NCI-H2107 treated with DMSO at 0.1 percent for 48 hours (cell line): ENCODE data around the gene GANC.

Source experiments
- DNase-seq: peaks from one replicate; lab custom pipeline; 2025; ENCODE audit not compliant: unreplicated experiment; lab: John Stamatoyannopoulos, UW

GANC gene

DNA sequence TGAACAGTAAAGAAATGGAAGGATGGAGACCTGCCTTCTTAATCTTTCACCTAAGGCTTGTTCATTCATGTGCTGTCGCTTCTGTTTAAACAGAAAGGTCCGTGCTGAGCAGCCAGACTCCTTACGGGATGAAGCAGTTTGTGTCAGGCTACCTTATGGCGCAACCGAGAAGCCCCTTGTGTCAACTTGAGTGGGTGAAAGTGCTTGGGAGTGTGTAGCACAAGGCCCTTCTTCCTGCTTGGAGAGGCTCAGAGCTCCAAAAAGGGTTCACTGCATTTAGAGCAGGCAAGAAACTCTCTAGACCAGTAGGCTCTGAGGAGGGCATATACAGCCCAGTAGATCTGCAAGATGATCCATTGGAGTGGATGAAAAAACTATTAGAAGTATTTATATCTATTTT lies 102.3 kb downstream of the GANC start:
- DNase-seq: no peak

DNA sequence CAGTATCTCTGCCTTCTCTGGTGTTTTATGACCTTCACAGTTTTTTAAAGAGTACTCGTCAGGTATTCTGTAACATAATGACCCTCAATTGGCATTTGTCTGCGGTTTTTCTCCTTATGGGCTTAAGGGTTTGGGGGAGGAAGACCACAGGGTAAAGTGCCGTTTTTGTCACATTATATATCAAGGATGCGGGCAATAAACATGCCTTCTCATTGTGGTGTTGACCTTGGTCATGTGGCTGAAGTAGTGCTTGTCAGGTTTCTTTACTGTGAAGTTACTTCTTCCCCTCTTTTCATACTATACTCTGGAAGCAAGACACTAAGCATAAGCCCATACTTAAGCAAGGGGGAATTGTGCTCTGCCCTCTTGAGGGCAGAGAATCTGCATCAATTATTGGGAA lies 102.9 kb downstream of the GANC start:
- DNase-seq: no peak

DNA sequence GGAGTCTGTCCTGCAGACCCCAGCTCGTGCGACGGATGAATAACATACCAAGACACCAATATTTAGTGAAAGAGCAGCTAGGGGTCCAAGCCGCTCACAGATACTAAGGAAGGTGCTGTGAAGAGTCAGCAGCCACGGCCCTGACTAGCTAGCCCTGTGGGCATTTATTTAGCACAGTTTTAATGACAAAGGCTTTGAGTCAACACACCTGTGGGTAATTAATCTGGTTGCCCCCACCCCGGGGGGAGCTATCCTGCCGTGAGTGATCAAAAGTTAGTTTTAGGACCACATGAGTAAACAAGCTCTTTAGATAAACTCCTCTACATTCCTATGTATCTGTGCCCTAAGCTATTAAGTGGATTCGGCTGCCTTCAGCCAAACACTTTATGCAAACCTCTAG lies 105.0 kb downstream of the GANC start:
- no peak for DNase-seq

DNA sequence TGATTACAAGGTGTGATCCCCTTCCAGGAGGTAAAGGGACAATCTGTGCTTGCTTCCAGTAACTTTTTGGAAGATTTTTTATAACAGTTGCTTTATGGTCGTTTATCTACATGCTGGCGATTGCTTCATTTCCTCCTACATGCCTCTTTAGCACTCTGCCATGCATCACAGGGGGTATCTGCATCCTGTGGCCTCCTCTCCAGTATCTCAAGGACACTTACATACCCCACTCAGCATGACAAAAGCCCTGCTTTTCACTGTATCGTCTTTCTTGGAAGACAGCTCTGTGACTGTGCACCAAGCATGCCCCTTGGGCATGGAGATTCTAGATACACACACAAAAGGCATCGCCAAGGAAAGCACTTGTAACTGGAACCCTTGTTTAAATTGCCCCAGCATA lies 111.6 kb downstream of the GANC start:
- DNase-seq: no peak

DNA sequence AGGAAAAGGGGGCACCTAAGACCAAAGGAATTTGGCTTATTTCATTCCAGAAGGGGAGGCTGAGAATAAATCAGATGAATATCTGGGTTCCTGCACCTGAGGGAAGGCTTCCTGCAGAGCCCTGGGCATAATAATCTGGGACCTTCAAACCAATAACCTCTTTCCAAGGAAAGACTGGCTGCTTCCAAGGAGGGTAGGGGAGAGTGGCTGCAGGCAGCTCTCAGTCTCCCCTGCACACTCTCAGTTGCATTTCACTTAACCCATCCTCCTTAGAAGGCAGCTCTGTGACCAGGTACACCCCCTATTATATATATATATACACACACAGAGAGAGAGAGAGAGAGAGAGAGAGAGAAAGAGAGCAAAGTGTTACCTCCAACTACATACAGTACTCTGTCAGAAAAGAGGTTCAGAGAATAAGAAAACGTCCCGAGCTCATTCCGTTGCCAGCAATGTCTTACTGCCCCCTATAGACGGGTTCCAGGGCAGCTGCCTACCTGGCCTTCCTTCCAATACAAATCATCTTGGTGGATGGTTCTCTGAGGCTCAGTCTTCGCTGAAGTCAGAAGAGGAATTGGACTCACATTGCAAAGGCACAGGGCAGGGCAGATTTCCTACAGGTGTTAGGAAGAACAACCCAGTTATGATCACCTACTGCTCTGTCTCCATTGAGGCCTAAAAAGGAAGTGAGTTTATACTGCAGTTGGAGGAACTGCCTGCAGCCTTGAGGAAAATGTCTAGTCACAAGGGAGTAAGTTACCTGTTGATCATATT lies 112.4 kb downstream of the GANC start:
- peak; percentile 0 for DNase-seq

DNA sequence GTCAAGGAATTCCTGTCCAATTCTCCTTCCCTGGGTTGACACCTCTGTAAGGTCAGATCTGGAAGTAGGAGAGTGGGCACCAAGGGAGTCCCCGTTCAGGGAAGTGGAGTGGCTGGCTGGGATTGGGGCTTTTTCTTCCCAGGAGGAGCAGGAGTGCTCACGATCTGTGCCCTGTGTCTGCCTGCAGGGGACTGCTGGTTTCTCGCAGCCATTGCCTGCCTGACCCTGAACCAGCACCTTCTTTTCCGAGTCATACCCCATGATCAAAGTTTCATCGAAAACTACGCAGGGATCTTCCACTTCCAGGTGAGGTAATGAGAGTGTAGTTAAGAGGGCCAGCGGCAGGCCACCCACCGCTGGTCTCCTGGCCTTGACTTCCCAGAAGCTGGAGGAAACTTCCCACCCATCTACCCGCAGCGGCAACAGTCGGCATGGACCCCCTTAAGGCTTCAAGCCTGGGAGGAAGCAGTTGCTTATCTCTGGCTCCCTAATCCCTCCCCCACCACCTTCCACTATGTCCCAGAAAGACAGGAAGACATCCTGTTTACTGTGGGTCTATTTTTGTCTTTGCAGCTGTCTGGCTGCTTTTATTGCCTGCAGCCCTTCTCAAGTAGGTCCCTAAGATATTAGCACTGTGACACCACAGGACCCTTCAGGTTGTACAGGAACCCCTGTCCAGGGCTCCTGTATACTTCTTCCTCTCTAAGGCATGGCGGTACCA lies 113.1 kb downstream of the GANC start:
- DNase-seq: no peak

DNA sequence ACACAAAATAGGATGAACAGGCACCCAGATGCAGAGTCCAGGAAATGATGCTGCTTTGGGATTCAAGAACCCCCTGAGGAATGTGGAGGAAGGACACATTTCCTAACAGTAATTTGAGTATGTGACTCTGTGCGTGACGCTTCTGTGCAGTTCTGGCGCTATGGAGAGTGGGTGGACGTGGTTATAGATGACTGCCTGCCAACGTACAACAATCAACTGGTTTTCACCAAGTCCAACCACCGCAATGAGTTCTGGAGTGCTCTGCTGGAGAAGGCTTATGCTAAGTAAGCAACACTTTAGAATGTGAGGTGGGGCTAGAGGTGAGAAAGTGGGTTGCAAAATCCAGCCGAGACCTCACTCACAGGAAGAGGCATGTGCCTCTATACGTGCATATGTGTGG lies 114.6 kb downstream of the GANC start:
- no peak for DNase-seq

DNA sequence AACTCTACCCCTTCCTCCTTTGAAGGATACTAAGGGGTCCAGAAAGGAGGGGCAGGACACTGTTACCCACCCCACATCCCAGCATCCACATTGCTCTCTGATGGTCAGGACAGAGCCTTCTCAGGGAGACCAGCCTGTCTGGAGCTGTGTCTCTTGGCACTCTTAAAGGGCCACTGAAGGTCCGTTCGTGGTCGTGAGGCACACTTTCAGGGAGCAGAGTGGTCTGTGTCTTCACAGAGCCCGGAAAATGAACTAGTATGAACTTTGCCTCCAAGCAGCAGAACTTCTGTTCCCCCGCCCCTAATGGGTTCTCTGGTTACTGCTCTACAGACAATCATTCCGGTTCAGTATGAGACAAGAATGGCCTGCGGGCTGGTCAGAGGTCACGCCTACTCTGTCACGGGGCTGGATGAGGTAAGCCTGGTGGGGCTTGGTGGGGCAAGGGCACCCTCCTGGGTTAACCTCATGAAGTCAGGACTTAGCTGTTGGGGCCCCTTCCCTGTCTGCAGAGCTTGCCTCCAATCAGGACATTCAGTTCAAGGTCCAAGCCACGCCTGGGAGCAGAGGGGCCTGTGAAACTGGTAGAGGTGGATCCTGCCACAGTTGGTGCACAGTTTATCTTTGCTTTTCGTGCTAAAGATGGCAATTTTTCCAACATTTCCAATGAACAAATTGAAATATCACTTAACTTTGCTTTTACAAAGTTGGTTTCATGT lies 119.5 kb downstream of the GANC start:
- no peak for DNase-seq

DNA sequence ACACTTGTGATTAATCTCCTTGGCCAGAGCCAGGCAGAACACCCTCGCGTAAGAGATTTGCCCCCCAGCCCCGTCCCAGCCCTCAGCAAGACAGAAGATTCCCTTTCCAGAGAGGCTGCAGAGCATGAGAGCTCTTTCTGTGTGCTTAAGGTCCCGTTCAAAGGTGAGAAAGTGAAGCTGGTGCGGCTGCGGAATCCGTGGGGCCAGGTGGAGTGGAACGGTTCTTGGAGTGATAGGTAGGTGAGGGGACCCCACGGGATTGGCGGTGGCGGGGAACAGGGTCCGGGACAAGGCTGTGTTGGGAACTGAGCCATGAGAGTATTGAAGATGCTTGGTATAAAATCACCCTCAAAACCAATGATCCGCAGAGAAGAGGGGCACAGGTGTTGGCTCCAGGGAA lies 121.1 kb downstream of the GANC start:
- no peak for DNase-seq

DNA sequence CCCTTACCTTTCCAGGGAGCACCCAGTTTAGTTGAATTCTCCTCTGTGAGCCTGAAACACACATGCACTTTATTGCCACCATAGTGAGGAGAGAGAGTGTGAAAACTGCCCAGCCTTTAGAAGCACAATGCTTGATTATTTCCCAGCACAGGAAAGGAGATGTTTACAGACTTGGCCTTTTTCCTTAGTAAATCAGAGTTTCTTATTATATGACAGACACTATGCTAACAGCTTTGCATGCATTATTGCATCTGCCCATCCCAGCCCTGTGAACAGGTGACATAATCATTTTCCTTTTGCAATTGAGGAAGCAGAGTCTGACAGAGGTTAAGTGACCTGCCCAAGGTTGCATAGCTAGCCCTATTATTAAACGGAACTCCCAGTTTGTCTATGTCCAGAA lies 122.8 kb downstream of the GANC start:
- DNase-seq: no peak

DNA sequence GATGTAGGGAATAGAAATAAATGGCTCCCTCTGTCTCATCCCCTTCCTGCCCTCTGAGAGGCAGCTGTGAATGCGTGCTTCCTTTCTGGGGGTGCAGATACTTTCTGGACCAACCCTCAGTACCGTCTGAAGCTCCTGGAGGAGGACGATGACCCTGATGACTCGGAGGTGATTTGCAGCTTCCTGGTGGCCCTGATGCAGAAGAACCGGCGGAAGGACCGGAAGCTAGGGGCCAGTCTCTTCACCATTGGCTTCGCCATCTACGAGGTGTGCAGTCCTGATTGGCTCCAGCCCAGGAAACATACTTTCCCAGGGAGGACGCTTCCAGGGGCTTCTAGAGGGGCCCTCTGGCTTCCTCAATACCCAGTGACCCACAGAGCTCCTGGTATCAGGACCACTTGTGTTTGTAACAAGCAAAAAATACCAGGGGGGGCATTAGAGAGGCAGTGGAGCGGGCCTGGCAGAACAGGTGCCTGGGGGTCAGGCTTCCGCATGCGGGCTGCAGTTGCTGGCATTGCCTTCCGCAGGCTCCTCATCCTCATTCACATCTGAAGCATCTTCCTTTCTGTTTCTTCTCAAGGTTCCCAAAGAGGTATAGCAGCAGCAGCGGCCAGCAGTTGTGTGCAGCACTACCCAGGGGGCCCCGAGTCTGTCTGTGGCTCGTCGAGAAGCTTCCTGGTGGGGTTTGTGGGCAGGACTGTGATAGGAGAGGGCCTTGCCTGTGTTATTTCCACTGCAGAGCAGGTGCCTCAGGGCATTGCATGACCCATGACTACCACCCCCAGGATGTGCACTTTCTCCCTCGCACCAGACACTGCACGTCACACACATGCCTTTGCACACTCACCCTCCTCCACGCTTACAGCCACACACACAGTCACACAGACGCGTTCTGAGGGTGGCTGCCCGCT lies 128.8 kb downstream of the GANC start:
- no peak for DNase-seq

DNA sequence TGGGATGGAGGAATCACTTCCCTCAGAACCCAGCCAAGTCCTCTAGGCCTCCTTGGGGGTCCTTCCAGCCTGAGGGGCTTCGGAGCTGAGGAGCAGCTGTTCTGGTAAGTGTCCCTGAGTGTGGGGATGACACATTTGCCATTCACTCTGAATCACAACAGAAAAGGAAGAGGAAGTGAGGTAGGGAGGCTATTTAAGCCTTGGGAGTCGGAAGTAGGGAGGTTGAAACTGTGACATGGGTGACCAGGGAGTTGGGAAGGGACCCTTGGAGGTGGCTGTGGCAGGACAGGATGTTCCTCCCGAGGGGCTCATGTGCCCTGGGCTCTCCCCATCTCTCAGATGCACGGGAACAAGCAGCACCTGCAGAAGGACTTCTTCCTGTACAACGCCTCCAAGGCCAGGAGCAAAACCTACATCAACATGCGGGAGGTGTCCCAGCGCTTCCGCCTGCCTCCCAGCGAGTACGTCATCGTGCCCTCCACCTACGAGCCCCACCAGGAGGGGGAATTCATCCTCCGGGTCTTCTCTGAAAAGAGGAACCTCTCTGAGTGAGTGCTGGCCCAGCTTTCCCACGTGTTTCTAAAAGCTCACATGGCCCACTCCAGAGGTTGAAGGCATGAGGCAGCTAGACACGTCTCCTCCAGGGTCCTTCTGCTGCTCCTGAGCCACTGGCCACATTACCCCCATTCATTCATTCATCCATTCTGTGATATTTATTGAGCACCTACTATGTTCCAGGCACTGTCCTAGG lies 129.6 kb downstream of the GANC start:
- DNase-seq: no peak

DNA sequence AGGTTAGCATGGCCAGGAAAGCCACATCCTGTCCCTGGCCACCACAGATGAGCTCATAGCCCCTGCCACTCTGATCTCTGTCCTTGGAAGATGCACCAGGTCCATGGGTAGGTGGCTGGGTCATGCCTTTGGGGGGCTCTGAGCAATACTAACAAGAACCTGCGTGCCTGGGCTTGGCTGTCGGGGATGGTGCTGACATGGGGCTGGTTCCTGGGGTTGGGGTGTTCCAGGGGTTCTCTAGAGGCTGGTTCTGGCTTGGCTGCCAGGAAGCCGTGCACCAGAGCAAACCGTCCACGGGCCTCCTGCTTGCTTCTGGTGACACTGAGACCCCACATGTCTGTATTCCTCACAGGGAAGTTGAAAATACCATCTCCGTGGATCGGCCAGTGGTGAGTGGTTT lies 130.4 kb downstream of the GANC start:
- DNase-seq: no peak

DNA sequence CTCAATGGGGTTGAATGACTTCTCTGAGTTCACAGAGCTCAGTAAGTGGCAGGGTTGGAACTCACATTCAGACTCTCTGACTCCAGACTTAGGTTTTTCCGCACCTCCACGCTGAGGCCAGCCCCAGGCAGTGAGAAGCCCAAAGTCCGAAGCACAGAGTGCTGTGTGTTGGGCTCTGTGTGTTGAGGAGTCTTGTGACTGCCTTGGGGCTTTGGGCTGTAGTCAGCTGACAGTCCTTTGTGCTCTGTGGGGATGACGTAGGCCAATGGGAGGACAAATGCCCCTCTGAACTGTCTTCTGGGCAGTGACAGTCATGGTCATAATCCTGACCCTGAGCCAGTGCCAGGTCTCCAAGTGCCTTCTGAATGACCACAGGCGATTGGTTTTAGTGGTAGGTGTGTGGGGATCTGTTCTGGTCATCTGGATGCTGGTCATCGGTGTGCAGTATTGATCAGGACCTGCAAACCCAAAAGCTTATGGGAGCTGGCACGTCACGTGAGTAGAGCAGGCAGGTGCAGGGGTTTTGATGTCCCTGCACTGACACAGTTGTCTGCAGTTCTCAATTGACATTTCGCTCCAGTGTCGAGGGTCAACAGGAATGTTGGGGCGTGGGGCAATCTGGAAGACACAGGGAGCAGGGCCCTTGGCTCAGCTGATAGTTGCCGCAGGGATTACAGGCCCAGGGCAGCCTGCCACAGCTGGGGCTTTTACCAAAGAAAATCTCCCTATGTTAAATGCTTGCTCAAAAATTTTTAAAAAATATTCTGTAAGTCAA lies 131.6 kb downstream of the GANC start:
- DNase-seq: no peak

DNA sequence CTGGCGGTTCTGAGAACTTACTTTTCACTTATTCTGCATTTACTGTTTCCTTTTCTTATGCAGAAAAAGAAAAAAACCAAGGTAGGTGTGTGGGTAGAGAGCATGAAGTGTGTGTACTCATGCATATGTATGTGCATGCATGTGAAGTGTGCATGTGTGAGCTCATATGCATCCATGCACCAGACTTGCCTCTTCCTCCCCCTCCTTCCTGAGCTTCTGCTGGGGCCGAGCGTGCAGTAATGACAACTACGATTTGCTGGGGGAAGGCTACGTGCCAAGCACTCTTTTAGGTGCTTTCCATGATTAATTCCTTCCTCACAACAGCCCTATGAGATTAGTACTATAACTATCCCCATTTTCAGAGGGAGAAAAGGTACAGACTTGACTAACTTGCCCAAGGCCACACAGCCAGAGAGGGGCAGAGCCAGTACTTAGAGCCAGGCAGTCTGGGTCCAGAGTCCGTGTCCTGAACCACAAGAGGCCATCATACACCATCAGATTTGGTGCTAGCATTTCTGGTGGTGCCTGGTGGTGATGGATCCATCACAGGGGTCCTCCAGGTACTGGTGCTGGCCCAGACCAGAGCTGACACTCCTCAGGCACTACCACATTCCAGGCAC lies 133.0 kb downstream of the GANC start:
- DNase-seq: no peak
